C4-2B (cell line): ENCODE data around the gene PDE4D.
"Not testable (repeated sequence)": the region's sequence is repeated elsewhere in the genome, so short reads cannot be mapped to it uniquely, and the experiment has no call there.

Experiments
- H3K27ac ChIP-seq: fragments of 450-650 bp; 2 replicates; pipeline ENCODE4 v1.5.1; 2017
- ZFX ChIP-seq: fragments of 450-650 bp; IDR thresholded peaks from 2 replicates; pipeline ENCODE4 v1.6.1; 2017
- TF ChIP-seq, protein P1 (sequence below): fragments of 450-650 bp; conservative IDR thresholded peaks from 2 replicates; pipeline ENCODE4 v1.5.1; 2017; ENCODE audit warnings: mild to moderate bottlenecking

The PDE4D gene

DNA sequence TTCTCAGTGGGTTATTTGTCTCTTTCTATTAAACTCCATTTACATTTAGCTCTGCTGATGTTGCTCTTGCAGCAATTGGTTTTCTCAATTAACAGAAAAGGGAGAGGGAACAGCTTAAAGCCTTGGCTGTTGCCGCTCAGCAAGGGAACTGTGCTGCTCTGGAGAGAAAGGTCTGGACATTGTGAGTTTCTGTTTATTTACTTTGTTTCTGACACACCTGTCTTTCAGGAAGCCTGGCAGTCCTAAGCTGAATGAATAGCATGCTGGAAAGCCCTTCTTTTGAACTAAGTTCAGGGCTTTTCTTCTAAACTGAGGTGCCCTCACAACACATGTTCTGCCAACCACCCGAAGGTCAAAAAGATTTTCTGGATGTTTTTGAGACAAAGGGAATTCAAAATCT is 491.9 kb downstream of the PDE4D start:
- TF ChIP-seq ZFX, result no peak

DNA sequence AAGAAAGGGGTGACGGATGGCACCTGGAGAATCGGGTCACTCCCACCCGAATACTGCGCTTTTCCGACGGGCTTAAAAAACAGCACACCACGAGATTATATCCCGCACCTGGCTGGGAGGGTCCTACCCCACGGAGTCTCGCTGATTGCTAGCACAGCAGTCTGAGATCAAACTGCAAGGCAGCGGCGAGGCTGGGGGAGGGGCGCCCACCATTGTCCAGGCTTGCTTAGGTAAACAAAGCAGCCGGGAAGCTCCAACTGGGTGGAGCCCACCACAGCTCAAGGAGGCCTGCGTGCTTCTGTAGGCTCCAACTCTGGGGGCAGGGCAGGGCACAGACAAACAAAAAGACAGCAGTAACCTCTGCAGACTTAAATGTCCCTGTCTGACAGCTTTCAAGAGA is 498.6 kb downstream of the PDE4D start:
- H3K27ac ChIP-seq, result not testable (repeated sequence)

More for the DNA sequence above, 491.9 kb downstream of the PDE4D start:
- no peak overlapping the region for H3K27ac ChIP-seq

DNA sequence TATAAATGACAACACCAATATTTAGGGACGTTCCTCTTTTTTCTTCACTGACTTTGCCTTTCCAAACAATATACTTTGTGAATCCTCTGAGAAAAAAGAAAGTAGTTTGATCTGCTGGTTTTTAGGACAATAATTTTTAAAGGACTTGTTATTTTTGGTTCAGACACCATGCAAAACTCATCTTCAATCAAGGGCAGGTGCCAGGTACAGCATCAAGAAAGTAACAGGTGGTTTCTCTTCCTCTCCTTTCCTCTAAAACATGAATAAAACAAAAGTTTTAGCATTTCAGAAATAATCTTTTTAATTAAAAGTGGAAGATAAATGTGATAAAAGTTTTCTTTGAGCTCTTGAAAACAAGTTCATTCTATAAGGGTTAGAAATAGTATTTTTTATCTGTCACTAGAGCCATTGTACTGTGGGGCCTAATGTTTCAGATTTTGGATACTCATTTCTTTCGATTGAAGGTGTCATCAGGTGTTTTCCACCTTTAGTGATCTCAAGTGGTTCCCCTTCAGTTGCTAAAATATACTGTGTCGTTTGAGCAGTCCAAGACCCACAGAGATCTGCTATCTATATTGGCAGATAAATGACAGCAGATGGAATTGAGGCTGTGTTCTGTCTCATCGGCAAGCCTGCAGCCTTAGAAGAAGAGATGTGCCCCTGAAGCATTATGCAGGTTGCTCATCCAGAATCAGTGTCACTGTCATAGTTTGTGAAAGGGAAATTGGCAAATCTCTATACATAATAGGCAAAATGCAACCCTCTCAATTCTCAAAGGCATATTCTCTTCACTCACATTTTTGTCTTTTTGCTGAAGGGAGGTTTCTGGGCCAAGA is 499.7 kb downstream of the PDE4D start:
- TF ChIP-seq, protein P1, sequence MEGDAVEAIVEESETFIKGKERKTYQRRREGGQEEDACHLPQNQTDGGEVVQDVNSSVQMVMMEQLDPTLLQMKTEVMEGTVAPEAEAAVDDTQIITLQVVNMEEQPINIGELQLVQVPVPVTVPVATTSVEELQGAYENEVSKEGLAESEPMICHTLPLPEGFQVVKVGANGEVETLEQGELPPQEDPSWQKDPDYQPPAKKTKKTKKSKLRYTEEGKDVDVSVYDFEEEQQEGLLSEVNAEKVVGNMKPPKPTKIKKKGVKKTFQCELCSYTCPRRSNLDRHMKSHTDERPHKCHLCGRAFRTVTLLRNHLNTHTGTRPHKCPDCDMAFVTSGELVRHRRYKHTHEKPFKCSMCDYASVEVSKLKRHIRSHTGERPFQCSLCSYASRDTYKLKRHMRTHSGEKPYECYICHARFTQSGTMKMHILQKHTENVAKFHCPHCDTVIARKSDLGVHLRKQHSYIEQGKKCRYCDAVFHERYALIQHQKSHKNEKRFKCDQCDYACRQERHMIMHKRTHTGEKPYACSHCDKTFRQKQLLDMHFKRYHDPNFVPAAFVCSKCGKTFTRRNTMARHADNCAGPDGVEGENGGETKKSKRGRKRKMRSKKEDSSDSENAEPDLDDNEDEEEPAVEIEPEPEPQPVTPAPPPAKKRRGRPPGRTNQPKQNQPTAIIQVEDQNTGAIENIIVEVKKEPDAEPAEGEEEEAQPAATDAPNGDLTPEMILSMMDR, result no peak
- no peak for TF ChIP-seq ZFX
- H3K27ac ChIP-seq, result no peak overlapping the region

DNA sequence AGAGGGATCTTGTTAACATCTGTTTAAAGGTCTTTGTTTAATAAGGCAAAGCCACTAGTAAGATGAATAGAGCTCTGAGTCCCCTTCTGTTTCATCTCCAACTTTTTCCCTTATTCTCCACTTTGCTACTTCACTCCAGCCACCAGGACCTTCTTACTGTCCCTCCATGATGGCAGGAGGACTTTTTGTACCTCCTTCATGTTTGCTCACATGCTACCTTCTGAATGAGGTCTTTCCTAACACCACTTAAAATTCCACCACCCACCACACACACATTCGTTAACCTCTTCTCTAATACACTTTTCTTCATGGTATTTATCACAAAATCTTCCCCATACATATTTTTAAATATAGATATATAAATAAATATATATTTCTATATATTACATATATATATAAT is 501.9 kb downstream of the PDE4D start:
- no peak for TF ChIP-seq ZFX
- TF ChIP-seq, protein P1, result no peak
- no peak overlapping the region for H3K27ac ChIP-seq

DNA sequence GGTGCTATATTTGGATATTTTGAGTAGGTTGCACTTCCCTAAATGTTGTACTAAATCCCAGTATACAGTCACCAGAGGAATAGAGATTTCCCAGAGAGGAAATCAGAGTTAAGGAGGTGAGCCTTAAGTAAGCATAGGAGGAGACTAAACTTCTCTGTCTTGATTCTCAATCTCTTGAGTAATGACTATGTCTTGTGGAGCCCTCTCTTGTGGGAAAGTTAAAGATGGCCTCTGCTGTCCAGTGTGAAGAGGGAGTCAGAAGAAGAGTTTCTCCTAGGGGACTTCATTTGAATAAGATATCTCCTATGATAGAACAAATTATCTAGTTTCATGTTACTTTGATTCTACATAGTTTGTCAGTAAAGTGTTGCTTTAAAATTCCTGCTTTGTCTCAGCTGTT is 502.5 kb downstream of the PDE4D start:
- H3K27ac ChIP-seq, result no peak overlapping the region
- TF ChIP-seq, protein P1, result no peak
- TF ChIP-seq ZFX, result no peak

DNA sequence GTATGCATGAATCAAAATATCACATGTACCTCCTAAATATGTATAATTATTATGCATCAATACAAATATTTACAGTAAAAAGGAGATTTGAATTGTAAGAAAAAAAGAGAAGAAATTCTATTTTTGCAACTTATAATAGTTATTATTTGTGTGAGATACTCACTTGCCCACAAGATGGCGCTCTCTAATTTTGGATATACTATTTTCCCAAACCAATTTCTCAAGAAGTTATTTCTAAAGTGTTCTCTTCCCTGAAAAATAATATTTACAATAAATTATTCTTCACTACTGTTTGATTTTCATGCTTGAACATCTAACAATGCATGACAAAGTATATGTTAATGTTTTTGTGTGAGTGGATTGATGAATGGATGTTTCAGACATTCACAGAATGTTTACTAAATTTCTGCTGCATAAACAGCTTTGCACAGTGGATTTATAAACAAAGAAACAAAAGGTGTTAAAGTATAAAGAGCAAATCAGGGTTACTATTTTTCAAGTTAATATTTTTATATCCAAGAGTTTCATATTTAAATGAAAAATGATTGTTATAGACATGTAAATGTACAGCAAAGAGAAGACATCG is 503.4 kb downstream of the PDE4D start:
- no peak overlapping the region for H3K27ac ChIP-seq

DNA sequence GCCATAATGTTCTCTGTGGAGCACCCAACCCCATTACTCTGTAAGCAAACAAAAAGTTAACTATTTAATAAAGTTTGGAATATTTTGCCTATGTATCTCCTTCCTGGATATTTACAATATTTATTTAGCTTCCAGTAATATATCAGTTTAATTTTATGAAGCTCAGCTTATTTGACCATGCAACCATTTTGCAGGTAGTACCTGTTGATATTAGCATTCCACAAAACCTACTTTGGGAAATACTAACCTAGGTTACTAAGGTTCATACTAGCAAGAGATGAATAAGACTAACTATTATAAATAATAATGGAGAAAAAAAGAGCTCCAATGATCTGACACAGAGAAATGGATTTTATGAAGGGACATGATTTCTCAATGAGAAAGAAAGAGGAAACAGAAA is 506.4 kb downstream of the PDE4D start:
- H3K27ac ChIP-seq, result no peak overlapping the region
- TF ChIP-seq ZFX, result no peak

More for the DNA sequence above, 503.4 kb downstream of the PDE4D start:
- TF ChIP-seq ZFX, result no peak
- TF ChIP-seq, protein P1, result peak; percentile 86

DNA sequence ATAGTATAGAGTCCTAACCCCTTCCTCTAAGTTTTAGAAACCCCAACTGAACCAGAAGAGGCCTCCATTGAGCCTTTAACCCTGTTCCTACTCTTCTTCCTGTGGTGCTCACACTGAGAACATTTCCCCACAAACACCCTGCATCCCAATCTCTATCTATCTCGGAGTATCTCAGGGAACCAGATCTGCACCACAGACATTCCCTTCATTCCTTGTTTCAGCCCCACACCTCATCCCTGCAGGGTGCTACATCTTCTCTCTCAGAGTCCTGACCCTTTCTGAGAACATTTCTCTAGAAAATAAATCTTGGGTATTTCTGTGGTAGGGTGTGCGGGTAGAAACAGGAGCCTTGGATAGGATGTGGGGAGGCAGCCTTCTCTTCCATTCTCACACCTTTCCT is 507.8 kb downstream of the PDE4D start:
- TF ChIP-seq, protein P1, result no peak
- TF ChIP-seq ZFX, result no peak
- H3K27ac ChIP-seq, result no peak overlapping the region; the same call in 1 of the 2 replicates
